ENCODE data around the gene NUAK2.

DNA sequence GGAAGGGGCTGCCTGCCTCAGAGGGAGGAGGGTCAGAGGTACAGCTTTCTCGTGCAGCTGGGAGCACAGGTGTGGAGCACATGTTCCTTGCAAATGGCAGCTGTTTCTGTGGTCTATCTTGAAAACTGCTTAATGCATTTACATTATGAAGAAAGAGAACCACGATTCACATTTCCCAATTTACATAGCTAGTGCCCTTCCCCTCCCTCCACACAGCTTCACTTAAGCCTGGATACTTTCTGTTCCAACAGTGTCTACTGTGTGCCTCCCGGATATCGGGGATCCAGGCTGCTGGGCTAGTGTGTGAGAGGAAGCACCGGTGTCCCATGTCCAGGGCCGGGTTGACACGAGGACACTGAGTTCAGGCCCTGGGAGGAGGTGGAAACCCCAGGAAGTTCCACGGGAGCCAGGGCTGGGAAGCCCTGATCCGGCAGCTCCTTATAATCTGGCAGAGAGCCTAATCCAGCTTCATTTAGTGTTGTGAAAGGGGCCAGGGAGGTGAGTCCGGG lies 62.2 kb downstream of the NUAK2 start:
- TF ChIP-seq, protein P1, sequence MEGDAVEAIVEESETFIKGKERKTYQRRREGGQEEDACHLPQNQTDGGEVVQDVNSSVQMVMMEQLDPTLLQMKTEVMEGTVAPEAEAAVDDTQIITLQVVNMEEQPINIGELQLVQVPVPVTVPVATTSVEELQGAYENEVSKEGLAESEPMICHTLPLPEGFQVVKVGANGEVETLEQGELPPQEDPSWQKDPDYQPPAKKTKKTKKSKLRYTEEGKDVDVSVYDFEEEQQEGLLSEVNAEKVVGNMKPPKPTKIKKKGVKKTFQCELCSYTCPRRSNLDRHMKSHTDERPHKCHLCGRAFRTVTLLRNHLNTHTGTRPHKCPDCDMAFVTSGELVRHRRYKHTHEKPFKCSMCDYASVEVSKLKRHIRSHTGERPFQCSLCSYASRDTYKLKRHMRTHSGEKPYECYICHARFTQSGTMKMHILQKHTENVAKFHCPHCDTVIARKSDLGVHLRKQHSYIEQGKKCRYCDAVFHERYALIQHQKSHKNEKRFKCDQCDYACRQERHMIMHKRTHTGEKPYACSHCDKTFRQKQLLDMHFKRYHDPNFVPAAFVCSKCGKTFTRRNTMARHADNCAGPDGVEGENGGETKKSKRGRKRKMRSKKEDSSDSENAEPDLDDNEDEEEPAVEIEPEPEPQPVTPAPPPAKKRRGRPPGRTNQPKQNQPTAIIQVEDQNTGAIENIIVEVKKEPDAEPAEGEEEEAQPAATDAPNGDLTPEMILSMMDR (IDR thresholded peaks at IDR 0.05): no peak
- TF ChIP-seq POLR2AphosphoS5 (IDR thresholded peaks at IDR 0.05): peak; percentile 51 to 68
- no peak for TF ChIP-seq EP300 (IDR thresholded peaks at IDR 0.05)

Measured in upper lobe of left lung (tissue), 4 donors.